WTC11 (cell line): Measurements from ENCODE around the gene GADD45GIP1. TPM values are rescaled to one million over a fixed set of nuclear protein-coding genes. Genes with fewer than 3 reads are reported as not detected.

Experiments used
- AFF4 ChIP-seq: sonication (generic); formaldehyde crosslinking; IDR thresholded peaks from 2 replicates; pipeline ENCODE4 v1.8.1; 2023; ENCODE audit warnings: mild to moderate bottlenecking, missing genetic modification reagents, borderline replicate concordance
- AR ChIP-seq: fragments of 250-450 bp; sonication (Bioruptor Pico); IDR thresholded peaks from 2 replicates; pipeline ENCODE4 v1.9.0; 2021; ENCODE audit warnings: mild to moderate bottlenecking
- CREM ChIP-seq: sonication (generic); formaldehyde crosslinking; IDR thresholded peaks from 2 replicates; pipeline ENCODE4 v1.8.1; 2022; ENCODE audit warnings: mild to moderate bottlenecking, missing genetic modification reagents, moderate library complexity
- E2F1 ChIP-seq: sonication (generic); formaldehyde crosslinking; IDR thresholded peaks from 2 replicates; pipeline ENCODE4 v1.8.0; 2022; ENCODE audit warnings: mild to moderate bottlenecking, missing genetic modification reagents
- ELF4 ChIP-seq: sonication (generic); formaldehyde crosslinking; IDR thresholded peaks from 2 replicates; pipeline ENCODE4 v1.8.1; 2022; ENCODE audit warnings: low read depth, mild to moderate bottlenecking, moderate library complexity, missing genetic modification reagents
- GABPB1 ChIP-seq: sonication (generic); formaldehyde crosslinking; IDR thresholded peaks from 2 replicates; pipeline ENCODE4 v1.8.1; 2023; ENCODE audit warnings: mild to moderate bottlenecking, missing genetic modification reagents
- KAT7 ChIP-seq: sonication (generic); formaldehyde crosslinking; IDR thresholded peaks from 2 replicates; pipeline ENCODE4 v1.8.1; 2023; ENCODE audit warnings: missing genetic modification reagents, mild to moderate bottlenecking, borderline replicate concordance
- MYBL2 ChIP-seq: sonication (generic); formaldehyde crosslinking; IDR thresholded peaks from 2 replicates; pipeline ENCODE4 v1.8.1; 2023; ENCODE audit warnings: mild to moderate bottlenecking, moderate library complexity, missing genetic modification reagents
- PRRX2 ChIP-seq: fragments of 250-450 bp; sonication (Bioruptor Pico); IDR thresholded peaks from 2 replicates; pipeline ENCODE4 v1.8.0; 2021; ENCODE audit warnings: mild to moderate bottlenecking
- SMAD3 ChIP-seq: sonication (generic); formaldehyde crosslinking; IDR thresholded peaks from 2 replicates; pipeline ENCODE4 v1.8.0; 2022; ENCODE audit warnings: missing genetic modification reagents, mild to moderate bottlenecking, borderline replicate concordance
- SMAD4 ChIP-seq: sonication (generic); formaldehyde crosslinking; IDR thresholded peaks from 2 replicates; pipeline ENCODE4 v1.8.0; 2022; ENCODE audit warnings: mild to moderate bottlenecking, missing genetic modification reagents
- STAT6 ChIP-seq: sonication (generic); formaldehyde crosslinking; conservative IDR thresholded peaks from 2 replicates; pipeline ENCODE4 v1.8.1; 2023; ENCODE audit warnings: mild to moderate bottlenecking, low read depth, missing genetic modification reagents, moderate library complexity
- USF1 ChIP-seq: sonication (generic); formaldehyde crosslinking; IDR thresholded peaks from 2 replicates; pipeline ENCODE4 v1.8.0; 2022; ENCODE audit warnings: mild to moderate bottlenecking, missing genetic modification reagents
- ZNF317 ChIP-seq: sonication (generic); formaldehyde crosslinking; IDR thresholded peaks from 2 replicates; pipeline ENCODE4 v1.8.1; 2023; ENCODE audit warnings: low read depth, mild to moderate bottlenecking, moderate library complexity, missing genetic modification reagents, borderline replicate concordance
- ZNF396 ChIP-seq: fragments of 250-450 bp; sonication (Bioruptor Pico); IDR thresholded peaks from 2 replicates; pipeline ENCODE4 v1.8.0; 2021; ENCODE audit warnings: mild to moderate bottlenecking, moderate library complexity, borderline replicate concordance
- ZNF425 ChIP-seq: fragments of 250-450 bp; sonication (Bioruptor Pico); conservative IDR thresholded peaks from 2 replicates; pipeline ENCODE4 v1.9.0; 2021; ENCODE audit warnings: mild to moderate bottlenecking
- ZNF671 ChIP-seq: fragments of 250-450 bp; sonication (Bioruptor Pico); IDR thresholded peaks from 2 replicates; pipeline ENCODE4 v1.8.0; 2021; ENCODE audit warnings: mild to moderate bottlenecking
- total RNA-seq: library from RNA; stranded (reverse); gene quantifications from 3 replicates; pipeline ENCODE4 v1.2.3, GENCODE V29; 2021

The GADD45GIP1 gene
- total RNA-seq, 1 experiment from 2014 or later: 54.4 TPM

GRCh38 chr19:12996406-12997094 lies 39.5 kb upstream of the GADD45GIP1 start (continued):
- no peak for TF ChIP-seq SMAD4 (CRISPR knock-in tag)
- no peak for TF ChIP-seq STAT6 (CRISPR knock-in tag)
- TF ChIP-seq MYBL2: no peak
- no peak for TF ChIP-seq ZNF396
- TF ChIP-seq AR (CRISPR knock-in tag): no peak
- no peak for TF ChIP-seq USF1 (CRISPR knock-in tag)
- TF ChIP-seq KAT7: 0 out of 2 replicates have a peak, but pooled peaks have one; percentile 28
- TF ChIP-seq GABPB1 (CRISPR knock-in tag): no peak
- TF ChIP-seq ZNF425: no peak
- no peak for TF ChIP-seq ZNF317
- no peak for TF ChIP-seq E2F1 (CRISPR knock-in tag)
- TF ChIP-seq AFF4 (CRISPR knock-in tag): no peak
- TF ChIP-seq CREM (CRISPR knock-in tag): no peak
- no peak for TF ChIP-seq PRRX2 (CRISPR knock-in tag)
- TF ChIP-seq ELF4: no peak
- TF ChIP-seq ZNF671 (CRISPR knock-in tag): no peak
- no peak for TF ChIP-seq SMAD3
